HG03135 (cell line): ENCODE data around the gene MACC1.
"Not testable (repeated sequence)": the region's sequence is repeated elsewhere in the genome, so short reads cannot be mapped to it uniquely, and the experiment has no call there.

Experiments used
- ATAC-seq: cut with Tn5 transposase; IDR thresholded peaks from one replicate; pipeline ENCODE4 v1.9.1; 2021; ENCODE audit warnings: mild to moderate bottlenecking, moderate library complexity; ENCODE audit not compliant: unreplicated experiment

MACC1 gene

GRCh38 chr7:20133803-20134202, 83.4 kb downstream of the MACC1 start:
- ATAC-seq, result no peak

DNA sequence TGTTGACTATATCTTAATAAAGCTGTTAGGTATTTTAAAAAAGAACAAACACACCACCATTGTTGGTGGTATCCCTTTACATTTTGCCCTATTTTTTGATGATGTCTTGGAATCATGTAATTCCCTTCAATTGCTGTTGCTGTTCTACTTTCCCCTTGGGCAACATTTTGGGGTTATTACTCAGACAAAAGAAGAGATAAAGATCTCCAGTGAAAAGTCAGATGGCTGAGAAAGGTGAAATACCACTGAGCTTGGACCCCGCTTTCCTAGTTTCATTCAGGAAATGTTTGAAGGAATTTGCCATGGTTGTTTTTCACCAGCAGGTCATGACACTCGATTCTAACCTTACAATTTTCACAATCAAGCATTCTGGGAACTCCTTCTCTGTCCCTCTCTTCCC, 84.6 kb downstream of the MACC1 start:
- no peak for ATAC-seq

DNA sequence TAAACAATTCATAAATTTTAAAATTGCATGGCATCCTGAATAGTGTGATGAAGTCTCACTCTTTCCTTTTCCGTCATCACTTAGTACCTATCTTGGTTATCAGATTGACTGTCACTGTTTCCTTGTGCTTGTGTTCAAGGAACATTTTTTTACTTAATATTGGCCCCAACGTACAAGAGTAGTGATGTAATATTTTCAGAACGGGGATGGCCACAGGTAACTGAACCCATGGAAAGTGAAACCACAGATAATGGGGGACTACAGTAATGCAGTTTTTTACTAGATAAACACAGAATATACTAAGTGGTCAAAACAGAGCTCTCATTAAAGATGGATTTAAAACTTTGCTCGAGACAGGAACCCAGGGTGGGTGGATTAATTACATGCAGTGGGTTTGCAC, 85.4 kb downstream of the MACC1 start:
- ATAC-seq, result no peak

GRCh38 chr7:20129920-20130319, 87.3 kb downstream of the MACC1 start:
- ATAC-seq, result no peak

GRCh38 chr7:20128001-20128400, 89.2 kb downstream of the MACC1 start:
- no peak for ATAC-seq

GRCh38 chr7:20126060-20126459, 91.1 kb downstream of the MACC1 start:
- ATAC-seq, result not testable (repeated sequence)

GRCh38 chr7:20124087-20124486, 93.1 kb downstream of the MACC1 start:
- not testable (repeated sequence) for ATAC-seq

DNA sequence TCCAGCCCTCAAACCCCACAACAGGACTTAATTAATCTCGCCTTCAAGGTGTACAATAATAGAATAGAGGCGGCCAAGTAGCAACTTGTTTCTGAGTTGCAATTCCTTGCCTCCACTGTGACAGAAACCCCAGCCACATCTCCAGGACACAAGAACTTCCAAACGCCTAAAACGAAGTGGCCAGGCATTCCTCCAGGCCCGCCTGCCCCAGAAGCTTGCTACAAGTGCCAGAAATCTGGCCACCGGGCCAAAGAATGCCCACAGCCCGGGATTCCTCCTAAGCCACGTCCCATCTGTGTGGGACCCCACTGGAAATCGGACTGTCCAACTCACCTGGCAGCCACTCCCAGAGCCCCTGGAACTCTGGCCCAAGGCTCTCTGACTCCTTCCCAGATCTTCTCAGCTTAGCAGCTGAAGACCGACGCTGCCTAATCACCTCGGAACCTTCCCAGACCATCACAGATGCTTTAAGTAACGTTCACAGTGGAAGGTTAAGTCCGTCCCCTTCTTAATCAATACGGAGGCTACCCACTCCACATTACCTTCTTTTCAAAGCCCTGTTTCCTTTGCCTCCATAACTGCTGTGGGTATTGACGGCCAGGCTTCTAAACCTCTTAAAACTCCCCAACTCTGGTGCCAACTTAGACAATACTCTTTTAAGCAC, 94.4 kb downstream of the MACC1 start:
- ATAC-seq, result not testable (repeated sequence)

DNA sequence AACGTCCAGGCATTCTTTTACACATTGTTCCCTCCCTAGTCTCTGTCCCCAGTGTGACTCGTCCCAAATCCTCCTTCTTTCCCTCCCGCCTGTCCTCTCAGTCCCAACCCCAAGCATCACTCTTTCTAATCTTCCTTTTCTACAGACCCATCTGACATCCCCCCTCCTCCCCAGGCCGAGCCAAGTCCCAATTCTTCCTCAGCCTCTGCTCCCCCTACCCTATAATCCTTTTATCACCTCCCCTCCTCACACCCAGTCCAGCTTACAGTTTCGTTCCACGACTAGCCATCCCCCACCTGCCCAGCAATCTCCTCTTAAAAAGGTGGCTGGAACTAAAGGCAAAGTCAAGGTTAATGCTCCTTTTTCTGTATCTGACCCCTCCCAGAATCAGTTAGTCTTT, 95.1 kb downstream of the MACC1 start:
- ATAC-seq, result no peak

- ATAC-seq, result no peak
Observed at GRCh38 chr7:20121404-20121803, 95.8 kb downstream of the MACC1 start.

DNA sequence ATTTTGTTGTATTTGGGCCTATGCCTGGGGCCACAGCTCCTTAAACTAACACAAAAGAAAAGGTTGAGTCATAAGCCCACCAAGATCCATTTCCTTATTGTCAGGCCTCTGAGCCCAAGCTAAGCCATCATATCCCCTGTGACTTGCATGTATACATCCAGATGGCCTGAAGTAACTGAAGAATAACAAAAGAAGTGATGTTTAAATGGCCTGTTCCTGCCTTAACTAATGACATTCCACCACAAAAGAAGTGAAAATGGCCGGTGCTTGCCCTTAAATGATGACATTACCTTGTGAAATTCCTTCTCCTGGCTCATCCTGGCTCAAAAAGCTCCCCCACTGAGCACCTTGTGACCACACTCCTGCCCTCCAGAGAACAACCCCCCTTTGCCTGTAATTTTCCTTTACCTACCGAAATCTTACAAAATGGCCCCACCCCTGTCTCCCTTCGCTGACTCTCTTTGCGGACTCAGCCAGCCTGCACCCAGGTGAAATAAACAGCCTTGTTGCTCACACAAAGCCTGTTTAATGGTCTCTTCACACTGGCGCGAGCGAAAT, 96.5 kb downstream of the MACC1 start:
- ATAC-seq, result not testable (repeated sequence)

DNA sequence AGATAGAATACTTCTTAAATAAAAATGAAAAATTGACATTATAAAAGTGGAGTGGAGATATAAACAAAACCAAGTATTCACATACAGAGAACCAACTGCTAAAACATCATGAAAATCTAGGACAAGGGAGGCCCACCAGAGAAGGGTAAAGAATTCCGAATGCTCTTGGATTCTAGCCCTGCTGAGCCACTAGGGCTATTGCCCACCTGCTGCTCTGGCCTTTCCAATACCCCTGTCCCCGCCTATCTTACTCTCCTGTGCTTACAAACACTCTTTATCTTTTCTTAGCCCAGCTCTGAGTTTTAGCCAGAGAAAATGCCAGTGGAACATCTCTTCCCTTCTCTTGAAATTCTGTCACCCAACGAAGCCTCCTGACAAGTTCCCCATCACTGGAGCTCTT, 100.3 kb downstream of the MACC1 start:
- no peak for ATAC-seq

- peak; percentile 94 for ATAC-seq
Observed at GRCh38 chr7:20114468-20114867, 102.7 kb downstream of the MACC1 start.

- peak; percentile 88 for ATAC-seq
Observed at GRCh38 chr7:20113427-20114027, 103.7 kb downstream of the MACC1 start.

DNA sequence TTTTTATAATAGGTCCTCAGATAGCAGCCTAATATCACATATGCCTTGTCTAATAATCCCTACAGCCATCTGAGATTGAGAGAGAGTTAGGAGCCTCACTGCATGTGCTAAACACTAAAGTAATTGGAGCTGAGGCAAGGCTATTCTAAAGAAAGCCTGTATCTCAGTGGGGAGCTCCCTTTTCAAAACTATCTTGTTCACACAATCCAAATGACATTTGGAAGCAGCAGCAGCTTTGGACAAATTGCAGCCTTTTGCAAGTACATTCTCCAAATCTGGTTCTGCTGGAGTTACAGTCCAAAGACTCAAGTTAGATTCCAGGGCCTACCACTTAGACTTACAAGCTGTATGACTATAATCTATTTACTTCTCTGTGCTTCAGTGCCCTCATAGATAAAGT, 104.5 kb downstream of the MACC1 start:
- no peak for ATAC-seq

DNA sequence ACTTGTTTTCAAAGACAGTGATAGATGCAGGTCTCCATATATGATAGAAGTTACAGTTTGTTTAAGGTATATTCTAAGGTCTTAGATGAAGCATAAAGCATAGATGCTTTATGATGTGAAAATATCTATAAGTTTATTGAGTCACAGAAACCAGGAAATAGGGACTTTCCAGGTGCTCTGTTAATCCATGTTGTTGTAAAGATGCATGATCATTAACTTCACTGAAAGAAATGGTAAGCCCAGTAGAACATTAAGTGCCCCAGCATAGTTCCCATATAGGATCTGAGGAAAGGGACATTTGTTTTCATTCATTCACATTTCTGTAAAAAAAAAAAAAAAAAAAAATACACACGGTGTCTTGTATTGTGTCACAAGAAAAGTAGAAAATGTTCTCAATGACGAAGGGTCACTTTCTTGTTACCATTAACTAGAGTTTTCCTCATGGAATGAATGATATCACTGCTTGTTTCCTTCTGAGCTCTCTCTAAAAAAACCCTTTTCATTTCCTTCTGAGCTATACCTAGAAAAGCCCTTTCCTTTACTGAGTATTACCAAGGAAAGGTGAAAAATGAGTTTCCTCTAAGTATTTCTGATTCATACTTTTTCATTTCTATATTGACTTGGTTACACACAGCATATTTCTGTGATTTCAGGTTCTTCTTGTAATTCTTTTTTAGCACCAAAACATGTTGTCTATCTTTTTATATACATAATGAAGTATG, 105.2 kb downstream of the MACC1 start:
- ATAC-seq, result no peak

GRCh38 chr7:20107582-20107981, 109.6 kb downstream of the MACC1 start:
- no peak for ATAC-seq

DNA sequence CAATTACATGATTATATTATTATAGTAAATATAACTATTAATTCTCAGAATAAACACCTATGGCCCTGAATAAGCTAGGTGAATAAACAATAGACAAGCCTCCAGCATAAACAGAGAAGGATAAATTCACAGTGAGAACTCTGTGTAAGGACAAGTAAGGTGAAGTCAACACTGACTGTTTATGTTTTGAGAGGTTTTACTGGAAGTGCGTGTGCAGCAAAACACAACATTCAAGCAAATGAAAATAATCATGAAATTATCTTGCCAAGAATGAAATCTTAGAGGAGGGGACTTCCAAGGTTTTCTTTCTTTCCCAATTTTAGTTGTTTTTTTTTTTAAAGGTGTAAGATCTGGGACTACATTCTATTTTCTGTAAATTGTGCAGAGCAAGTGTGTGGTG, 112.5 kb downstream of the MACC1 start:
- no peak for ATAC-seq

DNA sequence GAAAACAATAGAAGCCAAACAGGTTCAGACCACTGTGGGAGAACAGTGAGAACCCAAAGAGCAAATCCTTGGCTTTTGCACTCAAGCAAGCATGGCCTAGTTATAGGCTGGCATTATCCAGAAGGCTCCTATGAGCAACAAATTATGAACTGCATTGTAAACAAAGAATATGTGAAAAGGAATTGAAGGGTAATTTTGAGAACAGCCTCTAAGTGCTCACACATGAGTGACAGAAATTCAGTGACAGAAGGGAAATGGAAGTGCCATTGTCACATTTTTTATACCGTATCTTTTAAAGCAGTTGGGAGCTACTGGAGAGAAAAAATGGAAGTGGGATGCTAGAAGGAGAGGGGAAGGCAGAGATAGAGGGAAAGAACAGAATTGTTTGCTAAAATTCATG, 114.2 kb downstream of the MACC1 start:
- no peak for ATAC-seq

GRCh38 chr7:20095862-20096261, 121.3 kb downstream of the MACC1 start:
- ATAC-seq, result no peak

DNA sequence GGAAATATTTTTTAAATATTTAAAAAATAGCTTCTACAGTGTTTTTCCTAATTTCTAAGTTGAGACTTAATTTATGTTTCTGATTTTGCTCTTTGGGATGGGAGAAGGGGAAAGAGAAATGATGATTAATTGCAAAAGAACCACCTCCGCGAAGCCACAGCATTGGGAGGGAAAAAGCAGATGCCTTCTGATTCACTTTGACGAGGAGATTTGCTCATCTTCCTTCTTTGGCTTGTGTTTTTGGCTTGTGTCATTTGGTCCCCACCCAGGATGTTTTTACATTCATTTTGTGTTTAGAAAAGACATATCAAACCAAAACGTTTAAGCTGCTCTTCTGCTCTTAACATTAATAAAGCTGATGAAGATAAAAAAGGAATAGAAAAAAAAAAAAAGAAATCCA, 121.7 kb downstream of the MACC1 start:
- ATAC-seq, result no peak

GRCh38 chr7:20089431-20089830, 127.8 kb downstream of the MACC1 start:
- ATAC-seq, result no peak
